ENCODE data around the gene HOXB3.

HOXB3 gene

DNA sequence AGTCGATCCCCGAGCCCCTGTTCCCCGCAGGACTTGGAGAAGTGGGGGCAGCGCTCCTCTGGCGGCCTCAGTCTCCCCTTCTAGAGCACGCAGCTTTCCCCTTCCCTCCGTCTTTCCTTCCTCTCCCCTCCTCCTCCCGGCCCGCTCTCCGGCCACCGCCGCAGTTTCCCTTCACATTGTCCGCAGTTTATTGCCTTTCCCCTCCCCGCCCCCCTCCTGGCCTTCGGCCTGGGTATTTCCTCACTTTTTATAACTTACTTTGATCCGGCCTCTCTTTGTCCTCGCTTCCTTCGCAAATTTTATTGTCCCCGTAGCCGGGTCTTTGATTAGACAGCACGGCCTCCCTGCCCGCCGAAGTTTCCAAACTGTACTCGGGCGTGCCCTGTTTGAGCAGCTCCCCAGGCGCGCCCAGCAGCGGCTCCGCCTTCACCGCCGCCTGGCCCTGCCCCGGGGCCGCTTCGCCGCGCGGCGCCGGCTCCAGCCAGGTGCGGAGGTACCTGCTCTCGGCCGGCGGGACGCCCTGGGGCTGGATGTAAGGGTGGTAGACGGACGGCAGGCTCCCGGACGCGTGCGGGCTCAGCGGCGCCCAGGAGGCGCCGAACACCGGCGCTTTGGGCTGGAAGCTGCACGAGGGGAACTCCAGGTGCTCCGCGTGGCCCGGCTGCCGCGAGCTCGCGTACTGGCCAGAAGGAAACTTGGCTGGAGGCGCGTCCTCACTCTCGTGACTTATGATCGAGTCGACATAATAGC is 35.6 kb upstream of the HOXB3 start:
- peak; percentile 27 to 42 for DNase-seq

- DNase-seq: peak in 1 of 2 donors; percentile 36
Observed at GRCh38 chr17:48624544-48625494, 34.8 kb upstream of the HOXB3 start.

DNA sequence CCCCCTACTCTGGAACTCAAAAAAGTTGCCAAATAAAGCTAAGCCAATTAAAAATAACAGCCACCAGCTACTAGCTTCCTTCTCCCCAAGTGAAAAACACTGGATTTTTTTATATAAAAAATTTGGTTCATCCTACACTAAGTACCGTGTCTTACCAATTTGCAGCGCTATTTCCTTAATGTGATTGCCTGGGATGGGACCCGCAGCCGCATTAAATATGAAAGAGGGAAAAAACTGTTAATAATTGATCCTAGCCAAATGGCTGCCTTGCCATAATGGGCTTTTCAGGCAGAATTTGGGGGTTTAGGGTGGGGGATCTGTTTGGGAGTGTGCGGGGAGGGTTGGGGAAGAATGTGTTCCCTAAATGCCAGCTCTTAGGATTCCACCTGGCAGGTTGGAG is 34.1 kb upstream of the HOXB3 start:
- DNase-seq: no peak

GRCh38 chr17:48623583-48623982 is 33.5 kb upstream of the HOXB3 start:
- no peak for DNase-seq

DNA sequence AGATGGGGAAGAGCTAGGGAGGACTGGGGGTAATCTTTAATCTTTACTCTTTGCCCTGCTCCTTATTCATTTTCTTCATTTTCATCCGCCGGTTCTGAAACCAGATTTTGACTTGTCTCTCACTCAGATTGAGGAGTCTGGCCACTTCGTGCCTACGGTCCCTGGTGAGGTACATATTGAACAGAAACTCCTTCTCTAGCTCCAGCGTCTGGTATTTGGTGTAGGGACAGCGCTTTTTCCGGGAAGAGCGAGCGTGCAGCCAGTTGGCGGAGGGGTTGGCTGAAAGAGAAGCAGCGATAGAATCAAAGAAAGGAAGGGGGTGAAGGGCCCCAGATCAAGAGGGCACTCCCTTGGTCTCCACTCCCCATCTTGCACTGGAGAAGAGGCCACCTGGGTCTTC is 32.8 kb upstream of the HOXB3 start:
- no peak for DNase-seq

- no peak for DNase-seq
Observed at GRCh38 chr17:48621410-48622392, 31.7 kb upstream of the HOXB3 start.

GRCh38 chr17:48620461-48621139 is 30.6 kb upstream of the HOXB3 start:
- no peak for DNase-seq

DNA sequence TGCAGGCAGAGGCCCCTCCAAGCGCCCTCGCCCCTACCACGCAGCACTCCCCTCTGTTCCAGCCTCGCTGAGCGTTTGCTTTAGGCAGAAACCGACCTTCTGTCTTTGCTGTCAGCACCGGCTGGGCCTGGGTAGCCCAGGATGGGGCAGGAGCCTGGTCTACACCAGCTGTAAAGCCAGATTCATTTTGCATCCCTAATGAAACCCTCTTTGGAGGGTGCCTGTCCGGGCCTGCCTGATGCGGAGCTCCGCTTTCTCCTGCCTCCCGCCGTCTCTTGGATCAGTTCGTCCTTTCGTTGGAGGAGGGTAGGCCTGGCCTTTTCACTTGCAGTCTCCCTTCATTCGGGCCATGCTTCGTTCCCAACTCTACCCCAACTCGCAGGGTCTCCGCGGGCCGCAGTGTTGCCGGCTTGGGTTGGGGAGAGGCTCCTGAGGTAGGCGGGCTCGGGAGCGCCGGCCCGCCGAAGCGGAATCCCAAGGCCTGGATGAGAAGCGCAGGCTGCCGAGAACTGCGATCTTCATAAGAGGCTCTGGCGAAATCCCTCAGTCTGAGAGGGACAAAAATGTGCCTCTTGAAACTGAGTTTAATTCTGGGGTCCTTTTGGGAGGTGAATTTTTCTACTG is 29.9 kb upstream of the HOXB3 start:
- DNase-seq: no peak

DNA sequence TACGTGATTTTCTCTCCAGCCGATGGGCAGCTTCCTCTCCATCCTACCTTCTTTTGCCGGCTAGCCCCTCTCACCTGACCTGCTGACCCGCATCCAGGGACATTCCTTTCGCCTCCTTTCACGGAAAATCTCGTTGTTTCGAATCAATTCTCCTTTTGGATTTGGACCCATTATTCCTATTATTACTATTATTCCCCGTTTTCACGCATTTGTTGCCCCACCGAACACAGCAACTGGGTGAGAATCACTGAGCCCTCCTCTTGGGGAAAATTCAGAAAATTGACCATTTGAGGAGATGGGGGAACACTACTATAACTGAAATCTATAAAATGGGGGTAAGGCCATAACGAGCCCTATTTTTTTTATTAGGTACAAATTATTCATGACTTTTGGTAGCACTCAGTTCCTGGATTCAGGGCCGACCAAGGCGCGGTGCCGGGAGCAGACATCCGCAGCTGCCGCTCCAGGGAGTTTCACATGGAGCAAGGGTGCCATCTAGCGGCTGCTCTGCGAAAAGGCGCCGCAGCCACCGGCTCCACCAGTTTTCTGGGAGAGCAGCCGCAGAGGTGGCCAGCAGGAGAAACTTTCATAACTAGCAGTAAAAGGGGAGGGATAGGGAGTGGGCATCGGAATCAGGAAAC is 28.3 kb upstream of the HOXB3 start:
- DNase-seq: peak; percentile 80 to 85

- no peak for DNase-seq
Observed at GRCh38 chr17:48617471-48618255, 27.6 kb upstream of the HOXB3 start.

DNA sequence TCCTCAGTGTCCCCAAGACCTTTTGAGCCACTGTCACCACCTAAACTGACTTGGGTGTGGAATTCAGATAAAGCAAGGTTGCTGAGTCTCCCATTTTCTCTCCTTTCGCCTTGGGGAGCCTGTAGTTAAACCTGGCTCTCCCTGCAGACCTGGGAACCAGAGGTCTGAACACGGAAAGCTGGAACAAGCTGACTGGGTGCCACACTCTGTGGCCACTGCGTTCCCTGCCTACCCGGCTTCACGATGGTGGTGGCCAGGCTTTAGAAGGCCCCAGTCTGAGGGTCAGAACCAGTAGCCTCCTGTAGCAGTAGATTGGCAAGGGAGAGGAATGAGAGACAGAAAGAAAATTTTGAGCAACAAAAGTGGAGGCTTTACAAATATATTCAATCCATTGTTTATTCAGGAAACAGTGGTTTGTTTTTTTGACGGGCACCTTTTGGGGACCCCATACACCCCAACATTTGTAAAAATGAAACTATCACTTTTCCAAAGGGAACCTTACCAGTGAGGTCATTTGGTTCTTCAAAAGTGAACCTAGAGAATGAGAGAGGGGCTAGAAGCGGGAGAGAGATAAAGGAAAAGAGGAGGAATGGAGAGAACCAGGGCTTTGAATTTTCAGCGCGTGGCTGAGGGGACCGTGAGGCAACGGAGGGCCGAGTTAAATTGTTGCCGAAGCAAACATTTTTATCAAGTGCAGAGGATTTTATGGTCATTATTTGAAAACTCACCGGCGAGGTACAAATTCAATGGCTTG is 26.9 kb upstream of the HOXB3 start:
- DNase-seq: no peak

GRCh38 chr17:48615963-48616716 is 26.1 kb upstream of the HOXB3 start:
- DNase-seq: no peak

- no peak for DNase-seq
Observed at GRCh38 chr17:48615047-48615962, 25.3 kb upstream of the HOXB3 start, which contains the start of gene HOXB8. HOXB8 (minus strand) TSS chr17:48615292; CDS start chr17:48614704, 588 bp downstream.

- DNase-seq: peak in 1 of 2 donors; percentile 39
Observed at GRCh38 chr17:48613862-48614694, 24.0 kb upstream of the HOXB3 start.

- DNase-seq: peak; percentile 20 to 57
Observed at GRCh38 chr17:48612854-48613691, 23.0 kb upstream of the HOXB3 start.

Measured in CD4-positive, alpha-beta T cell treated with Interleukin-1 beta for 1 hour (primary cell).